GM21529 (cell line): Measurements from ENCODE around the gene IFI35.
"Not testable (repeated sequence)": the region's sequence is repeated elsewhere in the genome, so short reads cannot be mapped to it uniquely, and the experiment has no call there.

Experiments used
- ATAC-seq: cut with Tn5 transposase; IDR thresholded peaks from one replicate; pipeline ENCODE4 v1.9.1; 2021; ENCODE audit not compliant: unreplicated experiment

IFI35 gene

GRCh38 chr17:43006639-43007551, at the start of gene IFI35:
Gene IFI35, plus strand, starts transcription at chr17:43006784. Its CDS starts 164 bp downstream, at chr17:43006948.
- ATAC-seq, result peak; percentile 80

- ATAC-seq, result peak; percentile 66
Observed at GRCh38 chr17:42964161-42964932, 42.2 kb upstream of the IFI35 start, which contains the start of gene AARSD1. Gene AARSD1, minus strand, starts transcription at chr17:42964454. Its CDS starts 14 bp downstream, at chr17:42964440.

- ATAC-seq, result no peak
Observed at GRCh38 chr17:42967925-42968324, 38.7 kb upstream of the IFI35 start.

- no peak for ATAC-seq
Observed at GRCh38 chr17:42969001-42969581, 37.5 kb upstream of the IFI35 start.

- no peak for ATAC-seq
Observed at GRCh38 chr17:42971589-42971988, 35.0 kb upstream of the IFI35 start.

GRCh38 chr17:42973323-42973722, 33.3 kb upstream of the IFI35 start:
- not testable (repeated sequence) for ATAC-seq

GRCh38 chr17:42975265-42975664, 31.3 kb upstream of the IFI35 start:
- no peak for ATAC-seq

- ATAC-seq, result not testable (repeated sequence)
Observed at GRCh38 chr17:42975701-42976100, 30.9 kb upstream of the IFI35 start.

- ATAC-seq, result peak; percentile 34
Observed at GRCh38 chr17:42979511-42980273, 26.9 kb upstream of the IFI35 start, which contains the start of gene PTGES3L. Gene PTGES3L, minus strand, starts transcription at chr17:42980080. Its CDS starts 27 bp downstream, at chr17:42980053.

GRCh38 chr17:42980274-42980765, 26.3 kb upstream of the IFI35 start, which contains the start of gene RUNDC1:
Gene RUNDC1, plus strand, starts transcription at chr17:42980565. Its CDS starts 12 bp downstream, at chr17:42980577.
- peak; percentile 58 for ATAC-seq

GRCh38 chr17:42980766-42981397, 25.7 kb upstream of the IFI35 start:
- ATAC-seq, result peak; percentile 32

GRCh38 chr17:42982266-42982665, 24.3 kb upstream of the IFI35 start:
- no peak for ATAC-seq

- ATAC-seq, result peak; percentile 60
Observed at GRCh38 chr17:42985225-42985624, 21.4 kb upstream of the IFI35 start.

- no peak for ATAC-seq
Observed at GRCh38 chr17:42989141-42989540, 17.4 kb upstream of the IFI35 start.

GRCh38 chr17:42989726-42990652, 16.6 kb upstream of the IFI35 start:
- no peak for ATAC-seq

- no peak for ATAC-seq
Observed at GRCh38 chr17:42991471-42991870, 15.1 kb upstream of the IFI35 start.

GRCh38 chr17:42992872-42993271, 13.7 kb upstream of the IFI35 start:
- ATAC-seq, result no peak

- ATAC-seq, result not testable (repeated sequence)
Observed at GRCh38 chr17:42993913-42994312, 12.7 kb upstream of the IFI35 start.
